H1 (cell line): Measurements from ENCODE around the gene DMBX1. TPM values are rescaled to one million over a fixed set of nuclear protein-coding genes. Genes with fewer than 3 reads are reported as not detected.
A peak's percentile ranks its signal among the peaks of the same experiment; 100 is the strongest.

Experiments used
- ASH2L ChIP-seq: fragments of 200-600, 300-600 bp; sonication (generic); IDR thresholded peaks from one replicate; pipeline ENCODE4 v1.7.1; 2017; ENCODE audit warnings: low read length
- CTBP2 ChIP-seq: IDR thresholded peaks from 2 replicates; pipeline ENCODE4 v1.7.0; 2011; ENCODE audit warnings: borderline replicate concordance, mild to moderate bottlenecking, moderate library complexity, mixed read lengths, low read length; ENCODE audit not compliant: insufficient read depth, insufficient read length
- JUND ChIP-seq: IDR thresholded peaks from 2 replicates; pipeline ENCODE4 v1.6.1; 2011; ENCODE audit warnings: mild to moderate bottlenecking, improper control_type of control experiment, low read length
- PHF8 ChIP-seq: fragments of 200-600 bp; sonication (generic); conservative IDR thresholded peaks from 2 replicates; pipeline ENCODE4 v1.7.1; 2012; ENCODE audit warnings: low read depth, mild to moderate bottlenecking, inconsistent platforms, low read length, moderate library complexity
- SP4 ChIP-seq: IDR thresholded peaks from 2 replicates; pipeline ENCODE4 v1.6.1; 2012; ENCODE audit warnings: low read length, inconsistent platforms
- TBP ChIP-seq: IDR thresholded peaks from 2 replicates; pipeline ENCODE4 v1.6.1; 2011; ENCODE audit warnings: low read depth, low read length, improper control_type of control experiment
- polyA plus RNA-seq, 7 experiments: library from polyadenylated mRNA; depleted of rRNA in 3 of 7; stranded (reverse) in 5 of 7; unstranded in 2 of 7; fragments of >200 nt in 5 of 7; fragments of 200-250 nt in 2 of 7; gene quantifications; 1 replicate in 5 of 7; 2 replicates in 1 of 7; 4 replicates in 1 of 7; pipeline versions ENCODE4 v1.2.1 to v1.2.3, GENCODE V29; 2011 to 2013; ENCODE audit warnings: missing spikeins in 2 of 7, mixed read lengths in 2 of 7
- total RNA-seq: library from RNA; stranded (reverse); fragmentation: NEBNext Ultra II Directional; extraction: Animal tissue kit (Norgen Biotek cat#: 25700); gene quantifications from 2 replicates; pipeline ENCODE4 v1.2.1, GENCODE V29; 2021
- TF ChIP-seq, protein P1 (sequence below): fragments of 300-600 bp; sonication (generic); IDR thresholded peaks from 2 replicates; pipeline ENCODE4 v1.7.1; 2012; ENCODE audit warnings: low read length, moderate library complexity, mild to moderate bottlenecking, inconsistent platforms; ENCODE audit not compliant: insufficient replicate concordance
- TF ChIP-seq, protein P2 (sequence below), 3 experiments: IDR thresholded peaks; 1 replicate in 2 of 3; 2 replicates in 1 of 3; pipeline versions ENCODE4 v1.5.1 to v1.6.1; 2011; ENCODE audit warnings: low read length in 3 of 3, mild to moderate bottlenecking in 3 of 3, inconsistent platforms in 2 of 3, low read depth in 1 of 3, moderate library complexity in 1 of 3; ENCODE audit not compliant: insufficient read depth in 1 of 3; ENCODE audit errors: control extremely low read depth in 1 of 3

Gene DMBX1
- total and polyA plus RNA-seq, 2 of the 8 experiments (the other 6 are each of a cell fraction or from before 2014, with no cell fraction given), result 0.23 to 0.30 TPM

GRCh38 chr1:46466477-46467182 is 23.0 kb upstream of the DMBX1 start (continued):
- TF ChIP-seq, protein P1, sequence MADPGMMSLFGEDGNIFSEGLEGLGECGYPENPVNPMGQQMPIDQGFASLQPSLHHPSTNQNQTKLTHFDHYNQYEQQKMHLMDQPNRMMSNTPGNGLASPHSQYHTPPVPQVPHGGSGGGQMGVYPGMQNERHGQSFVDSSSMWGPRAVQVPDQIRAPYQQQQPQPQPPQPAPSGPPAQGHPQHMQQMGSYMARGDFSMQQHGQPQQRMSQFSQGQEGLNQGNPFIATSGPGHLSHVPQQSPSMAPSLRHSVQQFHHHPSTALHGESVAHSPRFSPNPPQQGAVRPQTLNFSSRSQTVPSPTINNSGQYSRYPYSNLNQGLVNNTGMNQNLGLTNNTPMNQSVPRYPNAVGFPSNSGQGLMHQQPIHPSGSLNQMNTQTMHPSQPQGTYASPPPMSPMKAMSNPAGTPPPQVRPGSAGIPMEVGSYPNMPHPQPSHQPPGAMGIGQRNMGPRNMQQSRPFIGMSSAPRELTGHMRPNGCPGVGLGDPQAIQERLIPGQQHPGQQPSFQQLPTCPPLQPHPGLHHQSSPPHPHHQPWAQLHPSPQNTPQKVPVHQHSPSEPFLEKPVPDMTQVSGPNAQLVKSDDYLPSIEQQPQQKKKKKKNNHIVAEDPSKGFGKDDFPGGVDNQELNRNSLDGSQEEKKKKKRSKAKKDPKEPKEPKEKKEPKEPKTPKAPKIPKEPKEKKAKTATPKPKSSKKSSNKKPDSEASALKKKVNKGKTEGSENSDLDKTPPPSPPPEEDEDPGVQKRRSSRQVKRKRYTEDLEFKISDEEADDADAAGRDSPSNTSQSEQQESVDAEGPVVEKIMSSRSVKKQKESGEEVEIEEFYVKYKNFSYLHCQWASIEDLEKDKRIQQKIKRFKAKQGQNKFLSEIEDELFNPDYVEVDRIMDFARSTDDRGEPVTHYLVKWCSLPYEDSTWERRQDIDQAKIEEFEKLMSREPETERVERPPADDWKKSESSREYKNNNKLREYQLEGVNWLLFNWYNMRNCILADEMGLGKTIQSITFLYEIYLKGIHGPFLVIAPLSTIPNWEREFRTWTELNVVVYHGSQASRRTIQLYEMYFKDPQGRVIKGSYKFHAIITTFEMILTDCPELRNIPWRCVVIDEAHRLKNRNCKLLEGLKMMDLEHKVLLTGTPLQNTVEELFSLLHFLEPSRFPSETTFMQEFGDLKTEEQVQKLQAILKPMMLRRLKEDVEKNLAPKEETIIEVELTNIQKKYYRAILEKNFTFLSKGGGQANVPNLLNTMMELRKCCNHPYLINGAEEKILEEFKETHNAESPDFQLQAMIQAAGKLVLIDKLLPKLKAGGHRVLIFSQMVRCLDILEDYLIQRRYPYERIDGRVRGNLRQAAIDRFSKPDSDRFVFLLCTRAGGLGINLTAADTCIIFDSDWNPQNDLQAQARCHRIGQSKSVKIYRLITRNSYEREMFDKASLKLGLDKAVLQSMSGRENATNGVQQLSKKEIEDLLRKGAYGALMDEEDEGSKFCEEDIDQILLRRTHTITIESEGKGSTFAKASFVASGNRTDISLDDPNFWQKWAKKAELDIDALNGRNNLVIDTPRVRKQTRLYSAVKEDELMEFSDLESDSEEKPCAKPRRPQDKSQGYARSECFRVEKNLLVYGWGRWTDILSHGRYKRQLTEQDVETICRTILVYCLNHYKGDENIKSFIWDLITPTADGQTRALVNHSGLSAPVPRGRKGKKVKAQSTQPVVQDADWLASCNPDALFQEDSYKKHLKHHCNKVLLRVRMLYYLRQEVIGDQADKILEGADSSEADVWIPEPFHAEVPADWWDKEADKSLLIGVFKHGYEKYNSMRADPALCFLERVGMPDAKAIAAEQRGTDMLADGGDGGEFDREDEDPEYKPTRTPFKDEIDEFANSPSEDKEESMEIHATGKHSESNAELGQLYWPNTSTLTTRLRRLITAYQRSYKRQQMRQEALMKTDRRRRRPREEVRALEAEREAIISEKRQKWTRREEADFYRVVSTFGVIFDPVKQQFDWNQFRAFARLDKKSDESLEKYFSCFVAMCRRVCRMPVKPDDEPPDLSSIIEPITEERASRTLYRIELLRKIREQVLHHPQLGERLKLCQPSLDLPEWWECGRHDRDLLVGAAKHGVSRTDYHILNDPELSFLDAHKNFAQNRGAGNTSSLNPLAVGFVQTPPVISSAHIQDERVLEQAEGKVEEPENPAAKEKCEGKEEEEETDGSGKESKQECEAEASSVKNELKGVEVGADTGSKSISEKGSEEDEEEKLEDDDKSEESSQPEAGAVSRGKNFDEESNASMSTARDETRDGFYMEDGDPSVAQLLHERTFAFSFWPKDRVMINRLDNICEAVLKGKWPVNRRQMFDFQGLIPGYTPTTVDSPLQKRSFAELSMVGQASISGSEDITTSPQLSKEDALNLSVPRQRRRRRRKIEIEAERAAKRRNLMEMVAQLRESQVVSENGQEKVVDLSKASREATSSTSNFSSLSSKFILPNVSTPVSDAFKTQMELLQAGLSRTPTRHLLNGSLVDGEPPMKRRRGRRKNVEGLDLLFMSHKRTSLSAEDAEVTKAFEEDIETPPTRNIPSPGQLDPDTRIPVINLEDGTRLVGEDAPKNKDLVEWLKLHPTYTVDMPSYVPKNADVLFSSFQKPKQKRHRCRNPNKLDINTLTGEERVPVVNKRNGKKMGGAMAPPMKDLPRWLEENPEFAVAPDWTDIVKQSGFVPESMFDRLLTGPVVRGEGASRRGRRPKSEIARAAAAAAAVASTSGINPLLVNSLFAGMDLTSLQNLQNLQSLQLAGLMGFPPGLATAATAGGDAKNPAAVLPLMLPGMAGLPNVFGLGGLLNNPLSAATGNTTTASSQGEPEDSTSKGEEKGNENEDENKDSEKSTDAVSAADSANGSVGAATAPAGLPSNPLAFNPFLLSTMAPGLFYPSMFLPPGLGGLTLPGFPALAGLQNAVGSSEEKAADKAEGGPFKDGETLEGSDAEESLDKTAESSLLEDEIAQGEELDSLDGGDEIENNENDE, result no peak
- no peak for TF ChIP-seq SP4
- TF ChIP-seq ASH2L, result peak; percentile 75
- TF ChIP-seq, protein P2, sequence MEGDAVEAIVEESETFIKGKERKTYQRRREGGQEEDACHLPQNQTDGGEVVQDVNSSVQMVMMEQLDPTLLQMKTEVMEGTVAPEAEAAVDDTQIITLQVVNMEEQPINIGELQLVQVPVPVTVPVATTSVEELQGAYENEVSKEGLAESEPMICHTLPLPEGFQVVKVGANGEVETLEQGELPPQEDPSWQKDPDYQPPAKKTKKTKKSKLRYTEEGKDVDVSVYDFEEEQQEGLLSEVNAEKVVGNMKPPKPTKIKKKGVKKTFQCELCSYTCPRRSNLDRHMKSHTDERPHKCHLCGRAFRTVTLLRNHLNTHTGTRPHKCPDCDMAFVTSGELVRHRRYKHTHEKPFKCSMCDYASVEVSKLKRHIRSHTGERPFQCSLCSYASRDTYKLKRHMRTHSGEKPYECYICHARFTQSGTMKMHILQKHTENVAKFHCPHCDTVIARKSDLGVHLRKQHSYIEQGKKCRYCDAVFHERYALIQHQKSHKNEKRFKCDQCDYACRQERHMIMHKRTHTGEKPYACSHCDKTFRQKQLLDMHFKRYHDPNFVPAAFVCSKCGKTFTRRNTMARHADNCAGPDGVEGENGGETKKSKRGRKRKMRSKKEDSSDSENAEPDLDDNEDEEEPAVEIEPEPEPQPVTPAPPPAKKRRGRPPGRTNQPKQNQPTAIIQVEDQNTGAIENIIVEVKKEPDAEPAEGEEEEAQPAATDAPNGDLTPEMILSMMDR (IDR thresholded peaks at IDR 0.05; ENCODE audit: control extremely low read depth in 1 of 3, insufficient read depth in 1 of 3, low read depth in 1 of 3, low read length in 3 of 3), result no peak
- no peak for TF ChIP-seq PHF8
- no peak for TF ChIP-seq TBP
- no peak for TF ChIP-seq JUND
- TF ChIP-seq CTBP2, result peak; percentile 90
